C1 segment of cervical spinal cord (tissue), 14 donors: Measurements from ENCODE around the gene MPZL3.

Source experiments
- DNase-seq, 14 donors: peaks; one replicate each; lab custom pipeline; 2025; lab: John Stamatoyannopoulos, UW

The MPZL3 gene

GRCh38 chr11:118264569-118265465 lies 12.7 kb upstream of the MPZL3 start:
- DNase-seq: no peak

GRCh38 chr11:118263695-118264568 lies 11.8 kb upstream of the MPZL3 start, which contains the start of gene MPZL2:
TSS of gene MPZL2 (minus strand) at chr11:118264297. CDS start at chr11:118264153, 144 bp downstream.
- no peak for DNase-seq

GRCh38 chr11:118263112-118263511 lies 10.9 kb upstream of the MPZL3 start:
- DNase-seq: no peak

GRCh38 chr11:118260353-118260752 lies 8.2 kb upstream of the MPZL3 start:
- no peak for DNase-seq

- no peak for DNase-seq
Observed at GRCh38 chr11:118259138-118259537, 7.0 kb upstream of the MPZL3 start.

- DNase-seq: no peak
Observed at GRCh38 chr11:118258410-118258809, 6.2 kb upstream of the MPZL3 start.

GRCh38 chr11:118252688-118253087 lies 523 bp upstream of the MPZL3 start:
- DNase-seq: no peak

GRCh38 chr11:118247041-118247440 lies 5.1 kb downstream of the MPZL3 start:
- no peak for DNase-seq

GRCh38 chr11:118245936-118246562 lies 6.1 kb downstream of the MPZL3 start:
- DNase-seq: no peak

GRCh38 chr11:118243993-118244762 lies 8.0 kb downstream of the MPZL3 start:
- DNase-seq: no peak

- DNase-seq: no peak
Observed at GRCh38 chr11:118243161-118243560, 9.0 kb downstream of the MPZL3 start.

GRCh38 chr11:118241764-118242098 lies 10.4 kb downstream of the MPZL3 start:
- DNase-seq: no peak

- DNase-seq: no peak
Observed at GRCh38 chr11:118240999-118241763, 11.0 kb downstream of the MPZL3 start.

- no peak for DNase-seq
Observed at GRCh38 chr11:118239509-118240205, 12.5 kb downstream of the MPZL3 start.

GRCh38 chr11:118238929-118239328 lies 13.2 kb downstream of the MPZL3 start:
- no peak for DNase-seq

GRCh38 chr11:118238421-118238820 lies 13.7 kb downstream of the MPZL3 start:
- DNase-seq: no peak

- DNase-seq: no peak
Observed at GRCh38 chr11:118236170-118236569, 16.0 kb downstream of the MPZL3 start.

GRCh38 chr11:118234833-118235232 lies 17.3 kb downstream of the MPZL3 start:
- DNase-seq: no peak

- no peak for DNase-seq
Observed at GRCh38 chr11:118233850-118234249, 18.3 kb downstream of the MPZL3 start.

GRCh38 chr11:118233377-118233776 lies 18.8 kb downstream of the MPZL3 start:
- DNase-seq: no peak
